Aorta (tissue), 5 donors: ENCODE data around the gene RAB20. TPM values are rescaled to one million over a fixed set of nuclear protein-coding genes. Genes with fewer than 3 reads are reported as not detected.
"Not testable (repeated sequence)": the region's sequence is repeated elsewhere in the genome, so short reads cannot be mapped to it uniquely, and the experiment has no call there.

ENCODE experiments used
- ATAC-seq: fragments of 200-7000 bp; cut with Tn5 transposase; one replicate; pipeline ENCODE4 v1.9.1; 2022; ENCODE audit warnings: moderate library complexity; ENCODE audit not compliant: low FRiP score
- DNase-seq, 2 donors: peaks; one replicate each; pipeline ENCODE4 v3.0.0-alpha.2; 2020
- H3K27ac ChIP-seq, 2 donors: one replicate each; pipeline ENCODE4 v1.5.1; 2013; ENCODE audit warnings: low read length in 2 of 2, mild to moderate bottlenecking in 2 of 2, moderate library complexity in 2 of 2, control low read depth in 1 of 2, inconsistent platforms in 1 of 2, low read depth in 1 of 2
- H3K27me3 ChIP-seq, 2 donors: one replicate each; pipeline ENCODE4 v1.6.1; 2013; ENCODE audit warnings: control low read depth in 1 of 2, low read length in 1 of 2, mild to moderate bottlenecking in 1 of 2, moderate library complexity in 1 of 2; ENCODE audit not compliant: insufficient read depth in 2 of 2, control insufficient read depth in 1 of 2
- H3K36me3 ChIP-seq, 2 donors: one replicate each; pipeline ENCODE4 v1.6.1; 2013; ENCODE audit warnings: control low read depth in 1 of 2, low read length in 1 of 2, mild to moderate bottlenecking in 1 of 2; ENCODE audit not compliant: insufficient read depth in 2 of 2, control insufficient read depth in 1 of 2
- H3K4me1 ChIP-seq, 2 donors: one replicate each; pipeline ENCODE4 v1.6.1; 2013; ENCODE audit warnings: low read length in 2 of 2, control low read depth in 1 of 2, mild to moderate bottlenecking in 1 of 2, moderate library complexity in 1 of 2; ENCODE audit not compliant: insufficient read depth in 2 of 2, control insufficient read depth in 1 of 2
- H3K4me3 ChIP-seq, 2 donors: one replicate each; pipeline ENCODE4 v1.5.1; 2013; ENCODE audit warnings: low read length in 2 of 2, control low read depth in 1 of 2, mild to moderate bottlenecking in 1 of 2
- H3K9me3 ChIP-seq: one replicate; pipeline ENCODE4 v1.6.1; 2013; ENCODE audit warnings: mild to moderate bottlenecking, low read length; ENCODE audit not compliant: control insufficient read depth
- WGBS, 2 donors: extraction: QIAGEN DNeasy Blood & Tissue Kit; methylation state at CpG; one replicate each; pipeline ENCODE4 v1.1.7; 2013; 5-methylcytosine and 5-hydroxymethylcytosine counted together
- intact Hi-C, 2 donors: fragments of 100-400 bp; cut with DNase I; formaldehyde crosslinking; loops; one replicate each; pipeline versions ENCODE4 v1.14.2 to v1.15.0; 2022
- polyA plus RNA-seq, 2 donors: library from polyadenylated mRNA; stranded (reverse); fragments of 200-250 nt; gene quantifications; one replicate each; pipeline ENCODE4 v1.2.3, GENCODE V29; 2013
- total RNA-seq, 2 donors: library from RNA; stranded (reverse); fragmentation: NEBNext Ultra II Directional; extraction: Animal tissue kit (Norgen Biotek cat#: 25700); gene quantifications; one replicate each; pipeline ENCODE4 v1.2.1, GENCODE V29; 2021
- donor health status: healthy with polysubstance abuse.
- donor health status: Bipolar disorder and iron deficiency.
- donor health status: DM: no; HTN: no; CAD: no.
- donor health status: DM: no; HTN: no; CAD: no.
- donor health status: DM: yes; HTN: yes; CAD: no.

RAB20 gene
- total and polyA plus RNA-seq, 4 donors: 12.9 to 22.4 (median 17.5) TPM

DNA sequence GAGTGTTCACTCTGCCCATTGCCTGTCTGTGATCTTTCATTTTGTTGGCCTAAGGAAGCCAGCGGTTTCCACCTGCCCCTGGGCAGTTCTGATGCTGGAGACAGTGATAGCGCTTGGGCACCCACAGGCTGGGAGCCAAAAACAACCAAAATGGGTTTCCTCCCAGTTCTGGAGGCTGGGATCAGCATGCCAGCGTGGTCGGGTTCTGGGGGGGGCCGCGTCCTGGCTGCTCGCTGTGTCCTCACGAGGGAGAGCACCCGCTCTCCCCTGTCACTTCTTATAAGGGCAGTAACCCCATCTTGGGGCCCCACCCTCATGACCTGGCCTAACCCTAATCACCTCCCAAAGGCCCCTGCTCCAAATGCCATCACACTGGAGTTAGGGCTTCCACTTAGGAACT, 67.9 kb downstream of the RAB20 start:
- Histone ChIP-seq H3K9me3 (no peaks in the 10 kb centered on the region), H3K4me1 (no peaks in the 10 kb centered on the region), H3K4me3 (no peak overlapping the region), H3K27ac (peak overlapping the region in 1 of 2 donors; percentile 20), H3K27me3 (no peaks in the 10 kb centered on the region), H3K36me3 (peaks cover 5 to 26% of the 10 kb centered on the region in 2 donors)
- ATAC-seq: no peak
- 27 to 28% methylated on average over 9 of the region's 9 CpGs for WGBS, 2 donors
- peak in 1 of 2 donors; percentile 73 for DNase-seq
- intact Hi-C loops: no loop called here

DNA sequence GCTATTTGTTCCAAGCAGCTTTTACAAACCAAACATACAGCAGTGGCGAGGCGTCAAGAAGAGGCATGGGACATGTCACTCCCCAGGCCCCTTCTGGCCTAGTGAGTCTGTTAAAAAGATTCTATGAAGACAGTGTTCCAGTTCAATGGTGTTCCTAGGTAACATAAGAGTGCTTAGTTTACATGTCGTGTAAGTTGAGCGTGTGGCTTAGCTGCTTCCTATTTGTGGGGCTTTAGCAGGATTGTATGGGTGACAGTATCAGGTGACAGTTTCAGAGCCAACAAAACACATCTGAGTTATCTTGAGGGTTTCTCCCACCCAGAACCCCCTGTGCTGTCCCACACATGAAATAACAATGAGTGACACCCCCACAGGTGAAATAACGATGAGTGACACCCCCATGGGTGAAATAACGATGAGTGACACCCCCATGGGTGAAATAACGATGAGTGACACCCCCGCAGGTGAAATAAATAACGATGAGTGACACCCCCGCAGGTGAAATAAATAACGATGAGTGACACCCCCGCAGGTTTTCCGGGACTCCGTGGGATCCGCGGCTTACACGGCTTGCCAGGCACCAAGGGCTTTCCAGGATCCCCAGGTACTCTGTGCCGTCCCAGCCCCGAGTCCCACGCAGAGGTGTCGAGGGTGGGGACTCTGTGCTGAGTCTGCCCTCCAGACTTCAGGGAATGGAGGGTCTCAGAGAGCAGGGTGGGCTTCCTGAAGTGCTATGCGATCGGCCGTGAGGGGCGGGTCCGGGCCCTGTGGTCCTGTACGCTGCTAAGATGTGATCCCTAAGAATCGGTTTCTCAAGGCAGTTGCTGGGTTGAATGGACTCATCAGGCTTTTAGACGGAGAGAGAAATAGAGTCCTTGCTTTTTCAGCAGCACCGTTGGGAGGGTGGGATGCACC, 68.6 kb downstream of the RAB20 start:
- no peak overlapping the region for H3K27ac ChIP-seq
- no peaks in the 10 kb centered on the region for H3K9me3 ChIP-seq
- no peaks in the 10 kb centered on the region for H3K4me1 ChIP-seq
- peak; percentile 41 to 59 for DNase-seq
- no peak for ATAC-seq
- no peak overlapping the region for H3K4me3 ChIP-seq
- H3K27me3 ChIP-seq: no peaks in the 10 kb centered on the region
- intact Hi-C loops: no loop called here
- WGBS, 2 donors: 88 to 91% methylated on average over 30 of the region's 30 CpGs
- H3K36me3 ChIP-seq: peaks cover 5 to 26% of the 10 kb centered on the region in 2 donors

DNA sequence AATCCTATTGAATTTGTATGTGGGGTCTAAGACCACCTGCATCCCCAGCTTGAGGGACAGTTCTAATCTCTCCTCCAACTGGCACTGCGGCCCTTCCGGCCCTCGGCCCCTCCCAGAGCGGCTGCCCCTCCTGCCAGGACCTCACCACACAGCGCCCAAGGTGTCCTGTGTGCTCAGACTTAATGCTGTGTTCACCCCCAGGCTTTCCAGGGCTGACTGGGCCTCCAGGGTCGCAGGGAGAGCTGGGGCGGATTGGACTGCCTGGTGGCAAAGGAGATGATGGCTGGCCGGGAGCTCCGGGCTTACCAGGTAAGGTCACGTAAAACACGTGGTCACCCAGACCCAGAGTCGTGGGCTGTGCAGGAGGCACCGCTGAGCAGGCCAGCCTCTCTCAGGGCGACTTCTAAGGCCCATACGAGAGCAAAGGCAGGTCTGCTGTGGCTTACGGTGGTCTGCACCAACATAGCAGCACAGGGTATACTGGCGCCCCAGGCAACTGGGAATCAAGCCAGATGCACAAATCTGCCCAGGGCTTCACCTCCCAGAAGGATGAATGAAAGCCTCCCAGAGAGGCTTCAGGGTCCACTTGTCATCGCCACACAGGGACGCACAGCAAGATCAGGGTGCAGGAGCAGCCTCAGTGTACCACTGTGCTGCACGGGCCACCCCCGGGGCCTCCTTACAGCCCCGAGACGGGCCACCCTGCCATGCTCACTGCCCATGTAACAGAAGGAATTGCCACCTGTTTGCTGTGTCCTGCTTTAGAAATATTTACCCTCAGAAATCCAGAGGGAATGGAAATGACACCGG, 69.4 kb downstream of the RAB20 start:
- Histone ChIP-seq H3K27me3 (no peaks in the 10 kb centered on the region), H3K4me1 (no peaks in the 10 kb centered on the region), H3K9me3 (no peaks in the 10 kb centered on the region), H3K4me3 (no peak overlapping the region), H3K27ac (no peak overlapping the region), H3K36me3 (peaks cover 5 to 23% of the 10 kb centered on the region in 2 donors)
- DNase-seq (peak; percentile 33 to 55), ATAC-seq (no peak)
- WGBS, 2 donors: 88 to 89% methylated on average over 24 of the region's 24 CpGs
- intact Hi-C loops: no loop called here

DNA sequence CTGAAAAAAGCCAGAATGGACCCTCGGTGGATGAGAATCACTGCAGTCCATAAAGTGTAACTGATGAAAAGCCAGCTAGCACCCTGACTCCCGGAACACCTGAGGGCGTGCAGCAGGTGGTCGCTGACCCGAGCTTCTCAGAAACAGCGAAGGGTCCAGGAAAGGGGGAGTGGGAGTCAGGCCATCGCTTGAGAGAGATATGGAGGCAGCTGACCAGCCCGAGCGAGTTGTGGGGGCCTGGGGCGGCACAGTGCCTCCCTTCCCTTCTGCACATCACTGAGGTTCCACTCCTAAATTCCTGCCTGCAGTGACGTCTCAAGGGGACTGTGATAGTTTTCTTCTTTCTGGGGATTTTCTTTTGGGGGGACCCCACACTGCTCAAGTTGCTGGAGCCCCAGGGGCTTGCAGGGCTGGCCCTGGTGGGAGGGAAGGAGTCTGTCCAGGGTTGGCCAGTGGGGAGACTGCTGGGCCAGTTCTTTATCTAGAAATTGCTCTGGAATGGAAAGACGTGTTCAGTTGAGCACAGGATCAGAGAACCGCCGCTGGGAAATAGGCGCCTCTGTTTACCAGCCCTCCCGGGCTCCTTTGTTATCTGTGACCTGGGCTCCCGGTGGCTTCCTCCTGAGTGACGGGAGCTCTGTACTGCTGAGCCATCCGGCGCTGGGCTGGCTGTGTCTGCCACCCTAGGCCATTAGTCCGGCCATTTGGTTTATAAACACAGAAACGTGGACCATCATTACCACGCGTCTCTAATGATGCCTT, 71.3 kb downstream of the RAB20 start:
- no peak overlapping the region for H3K27ac ChIP-seq

DNA sequence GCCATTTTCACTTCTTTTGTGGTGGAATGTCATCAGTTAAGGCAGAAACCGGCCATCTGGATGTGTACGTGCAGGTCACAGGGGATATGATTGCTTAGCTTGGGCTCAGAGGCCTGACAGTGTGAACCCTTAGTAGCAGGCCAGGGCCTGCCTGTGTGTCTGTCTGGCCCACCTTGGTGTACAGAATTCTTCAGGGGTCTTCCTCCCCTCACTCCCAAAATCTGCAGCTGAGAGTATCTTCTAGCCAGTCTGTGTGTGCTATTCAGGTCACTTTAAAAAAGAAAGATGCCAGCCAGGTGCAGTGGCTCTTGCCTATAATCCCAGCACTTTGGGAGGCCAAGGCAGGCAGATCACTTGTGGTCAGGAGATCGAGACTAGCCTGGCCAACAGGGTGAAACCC, 74.6 kb downstream of the RAB20 start:
- ATAC-seq, H3K9me3 ChIP-seq, H3K27me3 ChIP-seq, H3K4me1 ChIP-seq, H3K36me3 ChIP-seq, intact Hi-C loops, H3K27ac ChIP-seq, H3K4me3 ChIP-seq, DNase-seq: not testable (repeated sequence)
- WGBS, 2 donors: 60 to 72% methylated on average over 3 of the region's 3 CpGs

More for the DNA sequence above, 71.3 kb downstream of the RAB20 start:
- DNase-seq (peak in 1 of 2 donors; percentile 40), ATAC-seq (no peak)
- intact Hi-C loops: no loop called here
- no peaks in the 10 kb centered on the region for H3K4me1 ChIP-seq
- H3K36me3 ChIP-seq: peaks cover 0 to 7% of the 10 kb centered on the region in 2 donors
- WGBS, 2 donors: 77 to 83% methylated on average over 24 of the region's 24 CpGs
- H3K4me3 ChIP-seq: no peak overlapping the region
- no peaks in the 10 kb centered on the region for H3K9me3 ChIP-seq
- H3K27me3 ChIP-seq: no peaks in the 10 kb centered on the region

DNA sequence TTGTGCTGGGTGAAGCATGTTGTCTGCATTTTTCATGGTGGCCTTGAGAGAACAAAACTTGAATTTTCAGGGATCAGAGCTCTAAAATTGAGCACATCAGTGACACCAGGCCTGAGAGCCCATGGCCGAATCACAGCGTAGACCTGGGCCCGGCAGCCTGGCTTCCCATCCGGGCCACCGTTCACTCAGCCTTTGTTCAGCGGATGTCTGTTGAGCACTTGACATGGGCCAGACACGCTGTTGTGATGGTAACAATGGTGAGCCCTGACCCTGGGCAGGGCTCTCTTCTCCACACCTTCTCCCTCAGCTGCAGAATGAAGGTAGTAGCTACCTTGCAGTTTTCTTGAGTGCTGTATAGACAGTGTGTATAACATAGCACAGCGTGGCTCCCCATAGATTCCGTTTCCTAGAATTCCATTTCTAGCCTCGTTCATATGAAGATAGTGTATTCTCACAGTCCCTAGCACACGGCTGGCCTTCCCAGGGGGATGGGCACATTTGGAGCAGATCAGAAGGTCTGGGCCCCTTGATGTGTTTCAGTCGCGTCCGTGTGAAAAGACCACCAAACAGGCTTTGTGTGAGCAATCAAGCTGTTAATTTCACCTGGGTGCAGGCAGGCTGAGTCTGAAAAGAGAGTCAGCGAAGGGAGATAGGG, 75.3 kb downstream of the RAB20 start:
- ATAC-seq (no peak), DNase-seq (no peak)
- no peaks in the 10 kb centered on the region for H3K27me3 ChIP-seq
- intact Hi-C loops: no loop called here
- no peaks in the 10 kb centered on the region for H3K4me1 ChIP-seq
- H3K9me3 ChIP-seq: no peaks in the 10 kb centered on the region
- no peak overlapping the region for H3K27ac ChIP-seq
- WGBS, 2 donors: 80 to 81% methylated on average over 15 of the region's 15 CpGs
- peaks cover 0 to 7% of the 10 kb centered on the region in 2 donors for H3K36me3 ChIP-seq
- H3K4me3 ChIP-seq: no peak overlapping the region

DNA sequence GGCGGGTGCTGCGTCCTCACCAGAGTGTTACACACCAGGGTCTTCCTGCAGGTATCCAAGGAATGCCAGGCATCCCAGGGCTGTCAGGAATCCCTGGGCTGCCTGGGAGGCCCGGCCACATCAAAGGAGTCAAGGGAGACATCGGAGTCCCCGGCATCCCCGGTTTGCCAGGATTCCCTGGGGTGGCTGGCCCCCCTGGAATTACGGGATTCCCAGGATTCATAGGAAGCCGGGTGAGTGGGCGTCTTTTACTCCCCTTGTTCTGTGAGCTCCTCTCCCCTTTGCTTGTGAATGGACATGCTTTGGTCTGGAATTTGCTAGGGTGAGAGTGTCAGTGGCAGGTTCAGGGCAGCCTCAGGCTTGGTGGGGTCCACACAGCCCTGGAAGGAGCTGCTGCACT, 75.9 kb downstream of the RAB20 start:
- ATAC-seq (no peak), DNase-seq (no peak)
- peaks cover 0 to 7% of the 10 kb centered on the region in 2 donors for H3K36me3 ChIP-seq
- no peaks in the 10 kb centered on the region for H3K9me3 ChIP-seq
- H3K27ac ChIP-seq: no peak overlapping the region
- WGBS, 2 donors: 61 to 69% methylated on average over 9 of the region's 9 CpGs
- H3K4me3 ChIP-seq: no peak overlapping the region
- H3K27me3 ChIP-seq: no peaks in the 10 kb centered on the region
- no peaks in the 10 kb centered on the region for H3K4me1 ChIP-seq
- intact Hi-C loops: no loop called here
